ENCODE data around the gene RIC8A.

RIC8A gene

GRCh38 chr11:209275-210121 is 2.0 kb downstream of the RIC8A start:
- DNase-seq (no peak), ATAC-seq (replicated peaks) (no peak)
- Mint-ChIP-seq H3K9me3 (no peaks in the 10 kb centered on the region), H3K36me3 (peaks cover 28 to 60% of the 10 kb centered on the region in 2 donors), H3K27me3 (no peaks in the 10 kb centered on the region), H3K4me3 (peak overlapping the region; percentile 92 to 95), H3K4me1 (peaks cover 23 to 48% of the 10 kb centered on the region in 2 donors), H3K27ac (peak overlapping the region; percentile 98)

GRCh38 chr11:210122-210802 is 2.8 kb downstream of the RIC8A start:
- H3K27ac Mint-ChIP-seq = peak overlapping the region; percentile 73
- DNase-seq = no peak
- peaks cover 23 to 46% of the 10 kb centered on the region in 2 donors for H3K4me1 Mint-ChIP-seq
- peak overlapping the region; percentile 92 to 95 for H3K4me3 Mint-ChIP-seq
- H3K36me3 Mint-ChIP-seq = peaks cover 28 to 64% of the 10 kb centered on the region in 2 donors
- H3K9me3 Mint-ChIP-seq = no peaks in the 10 kb centered on the region
- ATAC-seq (replicated peaks) = no peak
- no peaks in the 10 kb centered on the region for H3K27me3 Mint-ChIP-seq

GRCh38 chr11:210803-211180 is 3.3 kb downstream of the RIC8A start:
- H3K36me3 Mint-ChIP-seq = peaks cover 28 to 70% of the 10 kb centered on the region in 2 donors
- no peak overlapping the region for H3K4me3 Mint-ChIP-seq
- DNase-seq (no peak), ATAC-seq (replicated peaks) (no peak)
- H3K9me3 Mint-ChIP-seq = no peaks in the 10 kb centered on the region
- no peaks in the 10 kb centered on the region for H3K27me3 Mint-ChIP-seq
- peak overlapping the region; percentile 42 for H3K27ac Mint-ChIP-seq
- H3K4me1 Mint-ChIP-seq = peaks cover 21 to 46% of the 10 kb centered on the region in 2 donors

- peaks cover 18 to 41% of the 10 kb centered on the region in 2 donors for H3K4me1 Mint-ChIP-seq
- no peaks in the 10 kb centered on the region for H3K9me3 Mint-ChIP-seq
- H3K27me3 Mint-ChIP-seq = no peaks in the 10 kb centered on the region
- H3K4me3 Mint-ChIP-seq = no peak overlapping the region
- H3K36me3 Mint-ChIP-seq = peaks cover 31 to 74% of the 10 kb centered on the region in 2 donors
- no peak for ATAC-seq (replicated peaks)
- DNase-seq = no peak
- peak overlapping the region; percentile 42 for H3K27ac Mint-ChIP-seq
Measured at GRCh38 chr11:211295-211694, 3.8 kb downstream of the RIC8A start.

- Mint-ChIP-seq H3K27me3 (no peaks in the 10 kb centered on the region), H3K4me3 (no peak overlapping the region), H3K4me1 (peaks cover 18 to 36% of the 10 kb centered on the region in 2 donors), H3K36me3 (peaks cover 29 to 72% of the 10 kb centered on the region in 2 donors), H3K9me3 (no peaks in the 10 kb centered on the region), H3K27ac (peak overlapping the region; percentile 20)
- DNase-seq = no peak
- ATAC-seq (replicated peaks) = no peak
Measured at GRCh38 chr11:211741-212140, 4.2 kb downstream of the RIC8A start.

- Mint-ChIP-seq H3K36me3 (peaks cover 27 to 66% of the 10 kb centered on the region in 2 donors), H3K4me3 (no peak overlapping the region), H3K27ac (peak overlapping the region; percentile 20), H3K9me3 (no peaks in the 10 kb centered on the region), H3K27me3 (no peaks in the 10 kb centered on the region), H3K4me1 (peaks cover 18 to 34% of the 10 kb centered on the region in 2 donors)
- DNase-seq (no peak), ATAC-seq (replicated peaks) (no peak)
Measured at GRCh38 chr11:212150-213100, 4.9 kb downstream of the RIC8A start.

- no peak for DNase-seq
- no peak overlapping the region for H3K27ac Mint-ChIP-seq
- no peaks in the 10 kb centered on the region for H3K27me3 Mint-ChIP-seq
- H3K9me3 Mint-ChIP-seq = no peaks in the 10 kb centered on the region
- H3K4me3 Mint-ChIP-seq = no peak overlapping the region
- peaks cover 32 to 66% of the 10 kb centered on the region in 2 donors for H3K36me3 Mint-ChIP-seq
- no peak for ATAC-seq (replicated peaks)
- peaks cover 18 to 34% of the 10 kb centered on the region in 2 donors for H3K4me1 Mint-ChIP-seq
Measured at GRCh38 chr11:213111-213510, 5.6 kb downstream of the RIC8A start.

GRCh38 chr11:214083-214482 is 6.6 kb downstream of the RIC8A start:
- peak overlapping the region; percentile 83 for H3K27ac Mint-ChIP-seq
- H3K36me3 Mint-ChIP-seq = peaks cover 31 to 60% of the 10 kb centered on the region in 2 donors
- no peak overlapping the region for H3K4me3 Mint-ChIP-seq
- DNase-seq (no peak), ATAC-seq (replicated peaks) (no peak)
- peaks cover 18 to 34% of the 10 kb centered on the region in 2 donors for H3K4me1 Mint-ChIP-seq
- no peaks in the 10 kb centered on the region for H3K9me3 Mint-ChIP-seq
- H3K27me3 Mint-ChIP-seq = no peaks in the 10 kb centered on the region

- no peak overlapping the region for H3K4me3 Mint-ChIP-seq
- peaks cover 25 to 55% of the 10 kb centered on the region in 2 donors for H3K36me3 Mint-ChIP-seq
- H3K9me3 Mint-ChIP-seq = no peaks in the 10 kb centered on the region
Measured at GRCh38 chr11:215581-216037, 8.1 kb downstream of the RIC8A start.

GRCh38 chr11:216081-216974 is 8.8 kb downstream of the RIC8A start:
- Mint-ChIP-seq H3K36me3 (peaks cover 25 to 50% of the 10 kb centered on the region in 2 donors), H3K27ac (peak overlapping the region; percentile 78), H3K4me1 (peaks cover 8 to 14% of the 10 kb centered on the region in 2 donors), H3K27me3 (no peaks in the 10 kb centered on the region), H3K9me3 (no peaks in the 10 kb centered on the region), H3K4me3 (no peak overlapping the region)
- DNase-seq = no peak
- no peak for ATAC-seq (replicated peaks)

More at GRCh38 chr11:215581-216037, 8.1 kb downstream of the RIC8A start:
- H3K27me3 Mint-ChIP-seq = no peaks in the 10 kb centered on the region
- DNase-seq (no peak), ATAC-seq (replicated peaks) (peak; percentile 29)
- H3K27ac Mint-ChIP-seq = peak overlapping the region; percentile 78
- H3K4me1 Mint-ChIP-seq = peaks cover 9 to 20% of the 10 kb centered on the region in 2 donors

GRCh38 chr11:217704-218103 is 10.2 kb downstream of the RIC8A start:
- H3K27ac Mint-ChIP-seq = no peak overlapping the region
- H3K27me3 Mint-ChIP-seq = no peaks in the 10 kb centered on the region
- ATAC-seq (replicated peaks) = no peak
- DNase-seq = no peak
- H3K9me3 Mint-ChIP-seq = no peaks in the 10 kb centered on the region
- peaks cover 29 to 50% of the 10 kb centered on the region in 2 donors for H3K36me3 Mint-ChIP-seq
- no peak overlapping the region for H3K4me3 Mint-ChIP-seq
- H3K4me1 Mint-ChIP-seq = peaks cover 4 to 12% of the 10 kb centered on the region in 2 donors

GRCh38 chr11:218815-219593 is 11.5 kb downstream of the RIC8A start:
- H3K36me3 Mint-ChIP-seq = peaks cover 29 to 51% of the 10 kb centered on the region in 2 donors
- H3K4me3 Mint-ChIP-seq = no peak overlapping the region
- no peak for DNase-seq
- H3K27me3 Mint-ChIP-seq = no peaks in the 10 kb centered on the region
- H3K9me3 Mint-ChIP-seq = no peaks in the 10 kb centered on the region
- ATAC-seq (replicated peaks) = no peak
- H3K4me1 Mint-ChIP-seq = peaks cover 0 to 5% of the 10 kb centered on the region in 2 donors
- no peak overlapping the region for H3K27ac Mint-ChIP-seq
